SK-N-SH treated with all-trans-retinoic acid at 6 μM for 48 hours (cell line): ENCODE results near the gene CYB561.

ENCODE experiments used
- CREB5 ChIP-seq: fragments of 250-450 bp; sonication (Bioruptor Pico); IDR thresholded peaks from 2 replicates; pipeline ENCODE4 v1.5.1; 2020; ENCODE audit warnings: low read depth, mild to moderate bottlenecking, moderate library complexity
- CSDC2 ChIP-seq: fragments of 250-450 bp; sonication (Bioruptor Pico); IDR thresholded peaks from 2 replicates; pipeline ENCODE4 v1.5.0; 2020; ENCODE audit warnings: mild to moderate bottlenecking, moderate library complexity
- ESRRG ChIP-seq: fragments of 250-450 bp; sonication (Bioruptor Pico); IDR thresholded peaks from 2 replicates; pipeline ENCODE4 v1.6.1; 2021; ENCODE audit warnings: mild to moderate bottlenecking
- POU6F1 ChIP-seq: fragments of 250-450 bp; sonication (Bioruptor Pico); IDR thresholded peaks from 2 replicates; pipeline ENCODE4 v1.8.0; 2021; ENCODE audit warnings: low read depth, mild to moderate bottlenecking, moderate library complexity, borderline replicate concordance
- RARB ChIP-seq: fragments of 250-450 bp; sonication (Bioruptor Pico); IDR thresholded peaks from 2 replicates; pipeline ENCODE4 v1.8.0; 2021; ENCODE audit warnings: mild to moderate bottlenecking, moderate library complexity
- TF ChIP-seq, protein P1 (sequence below): fragments of 250-450 bp; sonication (Bioruptor Pico); IDR thresholded peaks from 2 replicates; pipeline ENCODE4 v1.8.0; 2020; ENCODE audit warnings: mild to moderate bottlenecking, moderate library complexity, borderline replicate concordance

- TF ChIP-seq CSDC2 (CRISPR knock-in tag) (no peak), POU6F1 (no peak), RARB (CRISPR knock-in tag) (no peak), CREB5 (CRISPR knock-in tag) (no peak), ESRRG (CRISPR knock-in tag) (no peak)
- TF ChIP-seq, protein P1, sequence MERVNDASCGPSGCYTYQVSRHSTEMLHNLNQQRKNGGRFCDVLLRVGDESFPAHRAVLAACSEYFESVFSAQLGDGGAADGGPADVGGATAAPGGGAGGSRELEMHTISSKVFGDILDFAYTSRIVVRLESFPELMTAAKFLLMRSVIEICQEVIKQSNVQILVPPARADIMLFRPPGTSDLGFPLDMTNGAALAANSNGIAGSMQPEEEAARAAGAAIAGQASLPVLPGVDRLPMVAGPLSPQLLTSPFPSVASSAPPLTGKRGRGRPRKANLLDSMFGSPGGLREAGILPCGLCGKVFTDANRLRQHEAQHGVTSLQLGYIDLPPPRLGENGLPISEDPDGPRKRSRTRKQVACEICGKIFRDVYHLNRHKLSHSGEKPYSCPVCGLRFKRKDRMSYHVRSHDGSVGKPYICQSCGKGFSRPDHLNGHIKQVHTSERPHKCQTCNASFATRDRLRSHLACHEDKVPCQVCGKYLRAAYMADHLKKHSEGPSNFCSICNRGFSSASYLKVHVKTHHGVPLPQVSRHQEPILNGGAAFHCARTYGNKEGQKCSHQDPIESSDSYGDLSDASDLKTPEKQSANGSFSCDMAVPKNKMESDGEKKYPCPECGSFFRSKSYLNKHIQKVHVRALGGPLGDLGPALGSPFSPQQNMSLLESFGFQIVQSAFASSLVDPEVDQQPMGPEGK (CRISPR knock-in tag): no peak
Observed at GRCh38 chr17:63406689-63407330, 39.3 kb downstream of the CYB561 start.
